Muscle of arm (tissue), 12 donors: Measurements from ENCODE around the gene SLC35G3. TPM values are rescaled to one million over a fixed set of nuclear protein-coding genes. Genes with fewer than 3 reads are reported as not detected.
"Not testable (repeated sequence)": the region's sequence is repeated elsewhere in the genome, so short reads cannot be mapped to it uniquely, and the experiment has no call there.

ENCODE experiments used
- DNase-seq: peaks from one replicate; pipeline ENCODE4 v3.0.0-alpha.2; 2013
- polyA plus RNA-seq, 12 donors: library from polyadenylated mRNA; unstranded; fragments of 120-200 nt; gene quantifications; one replicate each; pipeline ENCODE4 v1.2.1, GENCODE V29; 2013; ENCODE audit not compliant: insufficient read length in 12 of 12

Gene SLC35G3
- polyA plus RNA-seq, 12 donors, result 0.08 to 0.89 (median 0.47) TPM; not detected in 3

- DNase-seq, result no peak
Observed at GRCh38 chr17:35213412-35213940, 19.3 kb upstream of the SLC35G3 start.

GRCh38 chr17:35212668-35213067 lies 18.5 kb upstream of the SLC35G3 start:
- no peak for DNase-seq

DNA sequence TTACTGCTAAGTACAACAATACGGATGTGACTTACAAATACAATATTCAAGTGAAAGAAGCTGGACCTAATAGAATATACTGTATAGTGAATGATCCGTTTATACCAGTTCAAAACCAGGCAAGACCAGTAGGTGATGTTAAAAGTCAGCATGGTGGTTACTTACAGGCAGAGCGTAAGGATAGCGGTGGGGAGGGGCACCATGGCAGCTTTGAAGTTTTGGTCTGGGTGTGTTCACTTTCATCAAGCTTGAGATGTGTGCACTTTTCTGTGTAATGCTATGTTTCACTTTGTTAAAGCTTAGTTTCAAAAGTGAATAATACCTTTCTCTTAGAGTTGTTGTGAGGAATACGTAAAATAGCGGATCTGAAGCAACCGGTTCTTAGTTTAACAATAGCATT lies 16.5 kb upstream of the SLC35G3 start:
- DNase-seq, result no peak

GRCh38 chr17:35202582-35202981 lies 8.4 kb upstream of the SLC35G3 start:
- not testable (repeated sequence) for DNase-seq

DNA sequence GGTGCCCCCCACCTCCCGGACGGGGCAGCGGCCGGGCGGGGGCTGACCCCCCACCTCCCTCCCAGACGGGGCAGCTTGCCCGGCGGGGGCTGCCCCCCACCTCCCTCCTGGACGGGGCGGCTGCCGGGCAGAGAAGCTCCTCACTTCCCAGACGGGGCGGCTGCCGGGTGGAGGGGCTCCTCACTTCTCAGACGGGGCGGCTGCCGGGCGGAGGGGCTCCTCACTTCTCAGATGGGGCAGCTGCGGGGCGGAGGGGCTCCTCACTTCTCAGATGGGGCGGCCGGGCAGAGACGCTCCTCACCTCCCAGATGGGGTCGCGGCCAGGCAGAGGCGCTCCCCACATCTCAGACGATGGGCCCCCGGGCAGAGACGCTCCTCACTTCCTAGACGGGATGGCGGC lies 869 bp upstream of the SLC35G3 start:
- not testable (repeated sequence) for DNase-seq

- no peak for DNase-seq
Observed at GRCh38 chr17:35192708-35193107, 1.5 kb downstream of the SLC35G3 start.

GRCh38 chr17:35191001-35191695 lies 3.0 kb downstream of the SLC35G3 start:
- DNase-seq, result no peak

DNA sequence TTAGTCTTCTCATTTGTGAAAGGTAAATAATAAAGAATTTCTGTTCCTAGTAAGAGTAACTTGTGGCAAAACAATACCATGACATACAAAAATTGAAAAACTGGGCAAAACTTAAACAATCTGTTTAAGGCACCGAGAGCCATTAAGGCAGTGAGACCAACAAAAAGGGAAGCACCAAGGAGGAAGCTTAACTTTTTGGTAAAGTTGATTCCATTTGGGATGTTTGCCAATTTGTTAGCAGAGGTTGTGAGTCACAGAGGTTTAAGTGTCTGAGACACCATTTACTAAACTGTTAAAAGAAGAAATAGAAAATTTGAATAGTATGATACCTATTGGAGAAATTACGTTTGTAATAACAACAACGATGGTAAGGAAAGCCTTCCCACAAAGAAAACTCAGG lies 4.9 kb downstream of the SLC35G3 start:
- DNase-seq, result no peak

DNA sequence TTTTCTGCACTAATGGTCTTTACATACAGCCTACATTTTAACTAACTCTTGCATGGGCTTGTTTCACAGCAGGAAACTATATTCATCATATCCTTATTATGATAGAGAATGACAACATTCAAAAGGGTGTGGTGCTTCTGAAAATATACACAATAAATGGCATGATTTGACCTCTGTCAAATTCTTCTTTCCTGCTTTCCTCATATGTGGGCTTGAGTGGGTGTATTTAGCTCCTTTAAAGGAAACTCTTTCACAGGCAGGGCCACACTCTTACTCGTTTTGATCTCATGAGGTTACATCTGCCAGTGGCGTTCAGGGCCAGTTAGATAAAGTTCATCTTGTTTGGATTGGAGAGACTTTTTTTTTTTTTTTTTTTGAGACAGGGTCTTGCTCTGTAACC lies 6.1 kb downstream of the SLC35G3 start:
- no peak for DNase-seq

DNA sequence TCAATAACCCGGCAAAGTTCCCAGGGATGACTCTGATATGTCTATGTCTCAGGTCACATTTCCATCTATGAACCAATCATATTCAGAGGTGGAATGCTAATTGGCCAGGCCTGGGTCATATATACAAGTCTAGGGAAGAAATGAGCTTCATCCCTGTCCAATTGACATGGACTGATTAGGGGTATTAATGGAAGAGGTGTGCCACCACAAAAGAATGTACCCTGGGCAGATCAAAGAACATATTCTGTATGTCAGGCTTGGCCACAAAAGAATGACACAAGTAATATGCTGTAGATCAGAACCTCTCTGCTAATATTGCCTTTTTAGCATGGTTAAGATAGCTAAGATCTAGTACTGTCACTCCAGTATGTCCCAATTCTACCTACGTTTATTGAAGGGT lies 6.7 kb downstream of the SLC35G3 start:
- no peak for DNase-seq

DNA sequence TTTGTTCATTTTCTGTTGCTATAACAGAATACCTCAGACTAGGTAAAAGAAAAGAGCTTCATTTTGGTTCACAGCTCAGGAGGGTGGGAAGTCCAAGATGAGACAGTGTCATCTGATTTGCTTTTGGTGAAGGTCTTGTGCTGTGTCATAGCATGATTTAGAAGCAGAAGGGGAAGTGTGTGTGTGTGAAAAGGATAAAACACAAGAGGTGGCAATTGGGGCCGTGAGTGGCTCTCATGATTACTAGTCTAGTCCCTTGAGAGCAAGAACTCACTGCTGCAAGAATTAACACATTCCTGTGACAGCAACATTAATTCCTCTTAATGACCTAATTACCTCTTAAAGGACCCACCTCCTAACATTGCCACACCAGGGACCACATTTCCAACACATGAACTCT lies 8.3 kb downstream of the SLC35G3 start:
- DNase-seq, result no peak

DNA sequence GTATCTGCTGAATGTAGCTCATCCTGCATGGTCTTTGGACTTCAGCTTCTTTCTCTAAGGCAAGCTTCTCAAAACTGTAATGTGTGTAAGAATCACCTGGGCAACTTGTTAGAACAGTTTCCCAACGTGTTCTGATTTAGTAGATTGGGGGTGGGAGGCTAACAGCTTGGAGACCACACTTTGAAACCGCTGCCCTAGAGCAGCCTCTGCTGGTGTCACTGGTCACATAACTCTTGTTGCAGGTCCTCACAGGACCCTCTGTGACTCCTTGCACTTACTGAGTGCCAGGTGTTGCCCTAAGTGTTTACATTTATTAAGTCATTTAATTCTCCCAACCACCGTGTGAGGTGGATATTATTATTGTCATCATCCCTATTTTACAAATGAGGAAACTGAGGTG lies 9.9 kb downstream of the SLC35G3 start:
- no peak for DNase-seq

- DNase-seq, result no peak
Observed at GRCh38 chr17:35183332-35183731, 10.9 kb downstream of the SLC35G3 start.

DNA sequence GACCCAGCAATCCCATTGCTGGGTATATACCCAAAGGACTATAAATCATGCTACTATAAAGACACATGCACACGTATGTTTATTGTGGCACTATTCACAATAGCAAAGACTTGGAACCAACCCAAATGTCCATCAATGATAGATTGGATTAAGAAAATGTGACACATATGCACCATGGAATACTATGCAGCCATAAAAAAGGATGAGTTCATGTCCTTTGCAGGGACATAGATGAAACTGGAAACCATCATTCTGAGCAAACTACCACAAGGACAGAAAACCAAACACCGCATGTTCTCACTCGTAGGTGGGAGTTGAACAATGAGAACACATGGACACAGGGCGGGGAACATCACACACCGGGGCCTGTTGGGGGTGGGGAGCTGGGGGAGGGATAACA lies 14.8 kb downstream of the SLC35G3 start:
- not testable (repeated sequence) for DNase-seq

DNA sequence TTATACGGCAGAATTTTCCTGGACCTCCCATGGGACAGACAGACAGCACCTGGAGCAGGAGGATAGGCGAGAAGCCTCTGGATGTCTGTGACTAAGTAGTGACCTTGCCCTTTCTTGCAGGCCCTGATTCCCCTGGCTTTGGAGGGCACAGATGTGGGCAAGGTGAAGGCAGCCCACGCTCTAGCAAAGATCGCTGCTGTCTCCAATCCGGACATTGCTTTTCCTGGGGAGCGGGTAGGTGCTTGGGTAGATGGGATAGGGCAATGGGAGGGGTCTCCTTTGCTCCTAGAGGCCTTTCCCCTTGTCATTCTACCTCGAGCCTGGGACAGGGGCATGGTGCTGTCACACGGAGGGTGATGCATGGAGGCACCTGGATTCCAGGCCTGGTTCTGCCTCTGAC lies 17.3 kb downstream of the SLC35G3 start:
- DNase-seq, result no peak

DNA sequence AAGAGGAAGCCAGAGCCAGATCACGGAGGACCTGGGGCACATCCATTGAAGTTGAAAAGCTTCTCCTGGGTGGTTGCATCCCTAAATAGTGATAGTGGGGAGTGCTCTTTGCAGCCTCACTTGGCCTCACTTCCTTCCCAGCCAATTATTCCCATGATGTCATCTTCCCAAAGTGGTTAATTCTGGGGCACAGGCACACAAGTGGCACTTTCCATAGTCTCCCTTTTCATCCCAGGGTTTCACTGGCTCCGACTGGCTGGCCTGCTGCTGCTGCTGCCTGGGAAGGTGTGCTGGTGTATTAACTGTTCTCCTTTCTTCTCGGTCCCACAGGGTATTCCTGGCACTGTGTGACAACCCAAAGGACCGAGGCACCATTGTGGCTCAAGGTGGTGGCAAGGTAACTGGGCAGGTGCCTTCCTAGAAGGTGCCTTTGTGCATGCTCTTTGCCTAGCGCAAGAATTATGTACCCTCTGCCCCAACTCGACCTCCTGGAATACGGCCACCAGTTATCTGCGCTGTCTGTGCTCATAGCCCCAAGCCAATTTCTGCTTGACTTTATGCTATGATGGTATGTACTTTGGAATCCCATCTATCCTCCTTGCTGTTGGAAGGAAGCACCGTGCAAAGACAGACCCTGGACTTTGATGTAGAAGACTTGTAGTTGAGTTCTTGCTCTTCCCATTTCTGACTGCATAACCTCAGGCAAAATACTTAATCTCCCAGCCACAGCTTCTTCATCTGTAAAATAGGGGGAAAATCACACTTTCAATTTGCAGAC lies 18.4 kb downstream of the SLC35G3 start:
- no peak for DNase-seq

DNA sequence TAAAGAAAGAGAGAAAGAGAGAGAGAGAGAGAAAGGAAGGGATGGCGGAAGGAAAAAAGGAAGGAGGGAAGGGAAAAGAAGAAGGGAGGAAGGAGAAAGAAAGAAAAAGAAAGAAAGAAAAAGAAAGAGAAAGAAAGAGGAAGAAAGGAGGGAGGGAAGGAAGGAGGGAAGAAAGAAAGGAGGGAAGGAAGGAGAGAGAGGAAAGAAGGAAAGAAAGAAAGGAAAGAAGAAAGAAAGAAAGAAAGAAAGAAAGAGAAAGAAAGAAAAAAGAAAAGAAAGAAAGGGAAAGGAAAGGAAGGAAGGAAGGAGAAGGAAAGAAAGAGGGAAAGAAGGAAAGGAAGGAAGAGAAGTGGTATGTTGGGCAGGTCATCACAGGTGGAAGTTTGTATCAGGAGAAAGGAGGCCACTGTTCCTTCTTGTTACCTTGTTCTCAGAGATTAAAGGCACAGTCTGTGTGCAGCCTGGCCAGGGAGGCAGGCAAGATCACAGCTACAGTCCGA lies 19.3 kb downstream of the SLC35G3 start:
- DNase-seq, result no peak

GRCh38 chr17:35172321-35172720 lies 21.9 kb downstream of the SLC35G3 start:
- not testable (repeated sequence) for DNase-seq

DNA sequence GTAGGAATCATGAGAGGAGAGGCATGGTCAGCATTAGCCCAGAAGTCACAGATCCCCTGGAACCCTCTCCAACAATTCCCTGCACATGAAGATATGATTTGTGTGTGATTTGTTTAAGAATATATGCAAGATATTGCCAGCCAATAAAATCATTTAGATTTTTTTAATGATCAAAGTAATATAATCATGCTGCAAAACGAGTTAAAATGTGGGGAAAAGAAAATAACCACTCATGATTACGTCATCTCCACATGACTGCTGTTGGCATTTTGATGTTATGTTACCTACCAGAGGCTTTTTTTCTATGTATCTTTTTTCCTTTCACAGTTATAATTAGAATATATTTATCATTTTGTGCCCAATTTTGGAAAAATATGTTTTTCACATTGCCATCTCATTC lies 22.4 kb downstream of the SLC35G3 start:
- no peak for DNase-seq

- no peak for DNase-seq
Observed at GRCh38 chr17:35170968-35171771, 23.0 kb downstream of the SLC35G3 start.

DNA sequence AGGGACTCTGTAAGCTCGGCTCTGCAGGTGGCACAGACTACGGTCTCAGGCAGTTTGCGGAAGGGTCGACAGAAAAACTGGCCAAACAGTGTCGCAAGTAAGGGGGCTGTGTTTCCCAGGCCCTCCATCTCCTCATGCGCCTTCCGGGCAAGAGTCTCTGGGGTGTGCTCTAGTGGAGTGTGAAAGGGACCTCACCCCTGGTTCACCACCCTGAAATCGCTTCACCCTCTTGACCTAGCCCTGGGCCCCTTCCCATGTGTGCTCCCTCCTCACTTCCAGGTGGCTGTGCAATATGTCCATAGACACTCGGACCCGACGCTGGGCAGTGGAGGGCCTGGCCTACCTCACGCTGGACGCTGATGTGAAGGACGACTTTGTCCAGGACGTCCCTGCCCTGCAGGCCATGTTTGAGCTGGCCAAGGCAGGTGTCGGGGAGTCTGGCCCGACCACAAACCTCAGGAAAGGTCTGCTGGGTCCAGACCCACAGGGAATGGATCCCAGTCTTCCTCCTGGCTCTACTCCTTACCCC lies 24.3 kb downstream of the SLC35G3 start:
- DNase-seq, result no peak

DNA sequence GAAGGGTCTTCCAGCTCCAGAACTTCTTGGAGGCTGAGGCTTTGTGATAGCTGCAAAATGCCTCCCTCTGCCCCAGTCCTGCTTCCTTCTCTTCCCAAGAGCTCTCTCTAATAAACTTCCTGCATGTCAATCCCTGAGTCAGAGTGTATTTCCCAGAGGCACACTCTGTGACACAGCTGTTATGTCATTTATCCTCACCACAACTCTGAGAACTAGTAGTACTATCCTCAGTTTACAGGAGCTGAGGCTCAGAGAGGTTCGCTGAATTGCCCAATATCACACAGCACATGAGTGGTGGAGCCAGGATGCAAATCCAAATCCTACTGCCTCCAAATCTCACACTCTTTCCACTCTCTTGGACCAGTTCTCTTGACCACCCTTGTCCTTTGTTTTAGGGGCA lies 26.5 kb downstream of the SLC35G3 start:
- no peak for DNase-seq
